ENCODE results near the gene NMRK2. TPM values are rescaled to one million over a fixed set of nuclear protein-coding genes. Genes with fewer than 3 reads are reported as not detected.
"Not testable (repeated sequence)": the region's sequence is repeated elsewhere in the genome, so short reads cannot be mapped to it uniquely, and the experiment has no call there.

NMRK2 gene
- total RNA-seq, 1 experiment from 2014 or later = not detected

DNA sequence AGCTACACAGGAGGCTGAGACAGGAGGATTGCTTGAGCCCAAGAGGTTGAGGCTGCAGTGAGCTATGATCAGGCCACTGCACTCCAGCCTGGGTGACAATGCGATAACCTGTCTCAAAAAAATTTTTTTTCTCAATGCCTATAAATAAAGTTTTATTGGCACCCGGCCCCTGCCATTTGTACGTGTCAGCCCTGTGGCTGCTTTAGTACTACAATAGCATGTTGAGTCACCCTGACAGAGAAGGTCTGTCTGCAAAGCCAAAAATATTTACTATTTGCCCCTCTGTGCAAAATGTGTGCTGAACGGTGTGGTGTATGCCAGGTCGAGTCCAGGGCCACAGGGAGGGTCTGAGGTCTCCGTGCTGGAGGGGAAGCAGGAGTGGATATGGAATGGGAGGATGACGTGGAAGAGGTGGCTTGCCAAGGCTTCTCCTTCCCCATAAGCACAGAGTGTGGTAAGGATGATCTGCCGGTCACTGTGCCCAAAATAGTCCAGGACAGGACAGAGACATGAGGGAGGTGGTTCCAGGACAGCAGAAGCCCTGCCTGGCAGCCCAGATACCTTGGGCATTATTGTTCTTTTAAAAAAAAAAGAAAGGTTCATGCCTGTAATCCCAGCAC is 10.0 kb downstream of the NMRK2 start:
- Histone ChIP-seq H3K36me3 (ENCODE audit: insufficient read depth, low read length) (no peaks in the 10 kb centered on the region), H3K4me2 (ENCODE audit: low read depth, low read length, poor library complexity, severe bottlenecking) (no peak overlapping the region), H3K4me1 (ENCODE audit: low read length) (no peaks in the 10 kb centered on the region), H3K9me3 (ENCODE audit: low read length) (no peaks in the 10 kb centered on the region), H3K79me2 (ENCODE audit: low read length) (no peaks in the 10 kb centered on the region), H3K27ac (ENCODE audit: low read length) (no peak overlapping the region), H3K9me2 (replicated peaks; ENCODE audit: insufficient read depth, low read length) (no peaks in the 10 kb centered on the region), H3K9ac (ENCODE audit: low read length) (no peak overlapping the region), H3K27me3 (ENCODE audit: low read length) (no peaks in the 10 kb centered on the region), H4K20me1 (ENCODE audit: insufficient read depth, low read depth, low read length) (no peaks in the 10 kb centered on the region), H3K4me3 (ENCODE audit: low read length) (no peak overlapping the region), H2AFZ (ENCODE audit: low read length) (no peak overlapping the region)
- peak; percentile 60 for DNase-seq

GRCh38 chr19:3944018-3944721 is 11.3 kb downstream of the NMRK2 start:
- H3K27ac ChIP-seq (ENCODE audit: low read length) = no peak overlapping the region
- no peaks in the 10 kb centered on the region for H3K9me3 ChIP-seq (ENCODE audit: low read length)

GRCh38 chr19:3945838-3946237 is 13.0 kb downstream of the NMRK2 start:
- Histone ChIP-seq H3K9me2 (replicated peaks; ENCODE audit: insufficient read depth, low read length) (no peaks in the 10 kb centered on the region), H3K27ac (ENCODE audit: low read length) (no peak overlapping the region), H3K79me2 (ENCODE audit: low read length) (no peaks in the 10 kb centered on the region), H2AFZ (ENCODE audit: low read length) (no peak overlapping the region), H3K4me1 (ENCODE audit: low read length) (no peaks in the 10 kb centered on the region), H3K9ac (ENCODE audit: low read length) (no peak overlapping the region), H3K27me3 (ENCODE audit: low read length) (no peaks in the 10 kb centered on the region), H3K4me2 (ENCODE audit: low read depth, low read length, poor library complexity, severe bottlenecking) (no peak overlapping the region), H3K9me3 (ENCODE audit: low read length) (no peaks in the 10 kb centered on the region), H3K4me3 (ENCODE audit: low read length) (no peak overlapping the region), H4K20me1 (ENCODE audit: insufficient read depth, low read depth, low read length) (no peaks in the 10 kb centered on the region), H3K36me3 (ENCODE audit: insufficient read depth, low read length) (no peaks in the 10 kb centered on the region)
- DNase-seq = no peak

More at GRCh38 chr19:3944018-3944721, 11.3 kb downstream of the NMRK2 start:
- Histone ChIP-seq H3K4me2 (ENCODE audit: low read depth, low read length, poor library complexity, severe bottlenecking) (no peak overlapping the region), H3K79me2 (ENCODE audit: low read length) (no peaks in the 10 kb centered on the region), H3K27me3 (ENCODE audit: low read length) (no peaks in the 10 kb centered on the region), H3K9ac (ENCODE audit: low read length) (no peak overlapping the region), H3K4me1 (ENCODE audit: low read length) (no peaks in the 10 kb centered on the region), H3K36me3 (ENCODE audit: insufficient read depth, low read length) (no peaks in the 10 kb centered on the region), H3K4me3 (ENCODE audit: low read length) (no peak overlapping the region), H4K20me1 (ENCODE audit: insufficient read depth, low read depth, low read length) (no peaks in the 10 kb centered on the region), H2AFZ (ENCODE audit: low read length) (no peak overlapping the region), H3K9me2 (replicated peaks; ENCODE audit: insufficient read depth, low read length) (no peaks in the 10 kb centered on the region)
- DNase-seq = no peak

DNA sequence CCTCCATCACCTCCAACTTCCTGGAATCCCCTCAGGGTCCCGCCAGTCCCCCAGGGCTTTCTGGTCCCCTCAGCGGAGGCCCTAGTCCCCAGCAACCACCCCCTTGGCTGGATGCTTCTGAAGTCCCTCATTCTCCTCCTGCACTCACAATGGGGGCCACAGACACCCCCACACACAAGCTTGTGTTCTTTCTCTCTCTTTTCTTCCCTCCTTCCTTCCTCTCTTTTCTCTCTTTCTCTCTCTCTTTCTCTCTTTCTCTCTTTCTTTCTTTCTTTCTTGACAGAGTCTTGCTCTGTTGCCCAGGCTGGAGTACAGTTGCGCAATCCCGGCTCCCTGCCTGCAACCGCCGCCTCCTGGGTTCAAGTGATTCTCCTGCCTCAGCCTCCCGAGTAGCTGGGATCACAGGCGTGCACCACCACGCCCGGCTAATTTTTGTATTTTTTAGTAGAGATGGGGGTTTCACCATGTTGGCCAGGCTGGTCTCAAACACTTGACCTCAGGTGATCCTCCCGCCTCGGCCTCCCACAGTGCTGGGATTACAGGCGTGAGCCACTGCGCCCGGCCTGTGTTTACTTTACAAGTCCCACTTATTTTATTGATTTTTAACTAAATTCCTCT is 14.6 kb downstream of the NMRK2 start:
- not testable (repeated sequence) for H3K9ac ChIP-seq (ENCODE audit: low read length); H3K36me3 ChIP-seq (ENCODE audit: insufficient read depth, low read length)

GRCh38 chr19:3949294-3949693 is 16.4 kb downstream of the NMRK2 start:
- Histone ChIP-seq H3K27ac (ENCODE audit: low read length) (no peak overlapping the region), H3K27me3 (ENCODE audit: low read length) (no peaks in the 10 kb centered on the region), H3K9me2 (replicated peaks; ENCODE audit: insufficient read depth, low read length) (no peaks in the 10 kb centered on the region), H3K4me2 (ENCODE audit: low read depth, low read length, poor library complexity, severe bottlenecking) (no peak overlapping the region), H3K4me3 (ENCODE audit: low read length) (no peak overlapping the region), H2AFZ (ENCODE audit: low read length) (no peak overlapping the region), H3K79me2 (ENCODE audit: low read length) (no peaks in the 10 kb centered on the region), H3K36me3 (ENCODE audit: insufficient read depth, low read length) (no peaks in the 10 kb centered on the region), H3K9ac (ENCODE audit: low read length) (no peak overlapping the region), H4K20me1 (ENCODE audit: insufficient read depth, low read depth, low read length) (no peaks in the 10 kb centered on the region; the same call in 1 of the 2 replicates), H3K4me1 (ENCODE audit: low read length) (no peaks in the 10 kb centered on the region), H3K9me3 (ENCODE audit: low read length) (no peaks in the 10 kb centered on the region)
- DNase-seq = no peak

More for the DNA sequence above, 14.6 kb downstream of the NMRK2 start:
- not testable (repeated sequence) for H2AFZ ChIP-seq (ENCODE audit: low read length); H3K4me3 ChIP-seq (ENCODE audit: low read length); H3K9me2 ChIP-seq (replicated peaks; ENCODE audit: insufficient read depth, low read length); H3K27me3 ChIP-seq (ENCODE audit: low read length); H3K4me2 ChIP-seq (ENCODE audit: low read depth, low read length, poor library complexity, severe bottlenecking); H3K27ac ChIP-seq (ENCODE audit: low read length); DNase-seq; H4K20me1 ChIP-seq (ENCODE audit: insufficient read depth, low read depth, low read length); H3K79me2 ChIP-seq (ENCODE audit: low read length); H3K4me1 ChIP-seq (ENCODE audit: low read length); H3K9me3 ChIP-seq (ENCODE audit: low read length)

GRCh38 chr19:3949997-3950859 is 17.4 kb downstream of the NMRK2 start:
- Histone ChIP-seq H3K27me3 (ENCODE audit: low read length) (no peaks in the 10 kb centered on the region), H3K9me3 (ENCODE audit: low read length) (no peaks in the 10 kb centered on the region), H3K9ac (ENCODE audit: low read length) (no peak overlapping the region), H3K4me1 (ENCODE audit: low read length) (no peaks in the 10 kb centered on the region), H3K27ac (ENCODE audit: low read length) (no peak overlapping the region), H3K9me2 (replicated peaks; ENCODE audit: insufficient read depth, low read length) (no peaks in the 10 kb centered on the region), H2AFZ (ENCODE audit: low read length) (no peak overlapping the region), H3K4me2 (ENCODE audit: low read depth, low read length, poor library complexity, severe bottlenecking) (no peak overlapping the region), H3K4me3 (ENCODE audit: low read length) (no peak overlapping the region), H4K20me1 (ENCODE audit: insufficient read depth, low read depth, low read length) (no peaks in the 10 kb centered on the region; the same call in 1 of the 2 replicates), H3K79me2 (ENCODE audit: low read length) (no peaks in the 10 kb centered on the region), H3K36me3 (ENCODE audit: insufficient read depth, low read length) (no peaks in the 10 kb centered on the region)
- no peak for DNase-seq

- Histone ChIP-seq H3K9me3 (ENCODE audit: low read length) (no peaks in the 10 kb centered on the region), H3K4me2 (ENCODE audit: low read depth, low read length, poor library complexity, severe bottlenecking) (no peak overlapping the region), H3K4me1 (ENCODE audit: low read length) (no peaks in the 10 kb centered on the region), H3K27ac (ENCODE audit: low read length) (no peak overlapping the region), H3K4me3 (ENCODE audit: low read length) (no peak overlapping the region), H4K20me1 (ENCODE audit: insufficient read depth, low read depth, low read length) (no peaks in the 10 kb centered on the region; the same call in 1 of the 2 replicates), H3K27me3 (ENCODE audit: low read length) (no peaks in the 10 kb centered on the region), H3K36me3 (ENCODE audit: insufficient read depth, low read length) (no peaks in the 10 kb centered on the region), H3K9me2 (replicated peaks; ENCODE audit: insufficient read depth, low read length) (no peaks in the 10 kb centered on the region), H3K79me2 (ENCODE audit: low read length) (no peaks in the 10 kb centered on the region), H3K9ac (ENCODE audit: low read length) (no peak overlapping the region), H2AFZ (ENCODE audit: low read length) (no peak overlapping the region)
- DNase-seq = no peak
These were observed 18.3 kb downstream of the NMRK2 start for GRCh38 chr19:3950871-3951861.

All from Karpas-422 (cell line).